ENCODE results near the gene TRIM42. TPM values are rescaled to one million over a fixed set of nuclear protein-coding genes. Genes with fewer than 3 reads are reported as not detected.

TRIM42 gene
- total and polyA plus RNA-seq, 2 donors (not counting 1 experiment from before 2014, with no cell fraction given): not detected

- ATAC-seq (ENCODE audit: low read depth): no peak
- Mint-ChIP-seq H3K4me1 (peaks cover 1% of the 10 kb centered on the region), H3K27me3 (peaks cover 5% of the 10 kb centered on the region), H3K27ac (no peak overlapping the region), H3K4me3 (no peak overlapping the region), H3K9me3 (ENCODE audit: insufficient read depth) (no peaks in the 10 kb centered on the region)
- Histone ChIP-seq H3K9me3 (ENCODE audit: control extremely low read depth in 1 of 3, control insufficient read depth in 2 of 3, insufficient read depth in 1 of 3, low read length in 2 of 3) (no peaks in the 10 kb centered on the region), H3K36me3 (replicated peaks in 1 of 2; ENCODE audit: control extremely low read depth in 1 of 2, control insufficient read depth in 1 of 2, extremely low read depth in 1 of 2, insufficient read depth in 2 of 2, low read length in 1 of 2) (no peaks in the 10 kb centered on the region), H3K4me2 (replicated peaks; ENCODE audit: low read depth, low read length, poor library complexity, severe bottlenecking) (no peak overlapping the region), H2AFZ (ENCODE audit: insufficient read depth, low read depth, low read length, poor library complexity, severe bottlenecking) (no peak overlapping the region), H3K27me3 (replicated peaks in 1 of 4; ENCODE audit: control extremely low read depth in 1 of 4, control insufficient read depth in 3 of 4, insufficient read depth in 4 of 4, low read length in 3 of 4) (no peaks in the 10 kb centered on the region), H3K4me1 (ENCODE audit: control insufficient read depth in 2 of 2, insufficient read depth in 2 of 2, low read length in 2 of 2) (no peaks in the 10 kb centered on the region), H3K4me3 (ENCODE audit: control extremely low read depth in 1 of 5, extremely low read depth in 1 of 5, insufficient read depth in 1 of 5, low read depth in 2 of 5, low read length in 4 of 5) (no peak overlapping the region), H4K20me1 (ENCODE audit: control insufficient read depth, insufficient read depth, low read length, poor library complexity, severe bottlenecking) (no peaks in the 10 kb centered on the region), H3K79me2 (ENCODE audit: control insufficient read depth, insufficient read depth, low read length) (no peaks in the 10 kb centered on the region), H3K9ac (ENCODE audit: low read length) (no peak overlapping the region), H3K27ac (ENCODE audit: low read length in 2 of 2) (no peak overlapping the region)
- DNase-seq: no peak
- no CpG with 5 or more reads among the region's 3 CpGs for WGBS (ENCODE audit: insufficient coverage)
- TF ChIP-seq EZH2 (IDR thresholded peaks at IDR 0.05; ENCODE audit: borderline replicate concordance, insufficient read depth, low read depth, low read length, poor library complexity, severe bottlenecking): no peak
- TF ChIP-seq, protein P1, sequence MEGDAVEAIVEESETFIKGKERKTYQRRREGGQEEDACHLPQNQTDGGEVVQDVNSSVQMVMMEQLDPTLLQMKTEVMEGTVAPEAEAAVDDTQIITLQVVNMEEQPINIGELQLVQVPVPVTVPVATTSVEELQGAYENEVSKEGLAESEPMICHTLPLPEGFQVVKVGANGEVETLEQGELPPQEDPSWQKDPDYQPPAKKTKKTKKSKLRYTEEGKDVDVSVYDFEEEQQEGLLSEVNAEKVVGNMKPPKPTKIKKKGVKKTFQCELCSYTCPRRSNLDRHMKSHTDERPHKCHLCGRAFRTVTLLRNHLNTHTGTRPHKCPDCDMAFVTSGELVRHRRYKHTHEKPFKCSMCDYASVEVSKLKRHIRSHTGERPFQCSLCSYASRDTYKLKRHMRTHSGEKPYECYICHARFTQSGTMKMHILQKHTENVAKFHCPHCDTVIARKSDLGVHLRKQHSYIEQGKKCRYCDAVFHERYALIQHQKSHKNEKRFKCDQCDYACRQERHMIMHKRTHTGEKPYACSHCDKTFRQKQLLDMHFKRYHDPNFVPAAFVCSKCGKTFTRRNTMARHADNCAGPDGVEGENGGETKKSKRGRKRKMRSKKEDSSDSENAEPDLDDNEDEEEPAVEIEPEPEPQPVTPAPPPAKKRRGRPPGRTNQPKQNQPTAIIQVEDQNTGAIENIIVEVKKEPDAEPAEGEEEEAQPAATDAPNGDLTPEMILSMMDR (IDR thresholded peaks at IDR 0.05): no peak
- POLR2A ChIA-PET: no interaction called here
- CTCF ChIA-PET: no interaction called here
- intact Hi-C loops (cut with micrococcal nuclease): no loop called here
These were observed 40.1 kb downstream of the TRIM42 start for GRCh38 chr3:140717921-140718320.

- Histone ChIP-seq H3K9me3 (ENCODE audit: control extremely low read depth in 1 of 3, control insufficient read depth in 2 of 3, insufficient read depth in 1 of 3, low read length in 2 of 3) (no peaks in the 10 kb centered on the region), H3K4me3 (ENCODE audit: control extremely low read depth in 1 of 5, extremely low read depth in 1 of 5, insufficient read depth in 1 of 5, low read depth in 2 of 5, low read length in 4 of 5) (no peak overlapping the region), H3K9ac (ENCODE audit: low read length) (no peak overlapping the region), H2AFZ (ENCODE audit: insufficient read depth, low read depth, low read length, poor library complexity, severe bottlenecking) (no peak overlapping the region), H3K27me3 (replicated peaks in 1 of 4; ENCODE audit: control extremely low read depth in 1 of 4, control insufficient read depth in 3 of 4, insufficient read depth in 4 of 4, low read length in 3 of 4) (no peaks in the 10 kb centered on the region), H3K4me2 (replicated peaks; ENCODE audit: low read depth, low read length, poor library complexity, severe bottlenecking) (no peak overlapping the region), H3K36me3 (replicated peaks in 1 of 2; ENCODE audit: control extremely low read depth in 1 of 2, control insufficient read depth in 1 of 2, extremely low read depth in 1 of 2, insufficient read depth in 2 of 2, low read length in 1 of 2) (no peaks in the 10 kb centered on the region), H3K27ac (ENCODE audit: low read length in 2 of 2) (no peak overlapping the region), H3K4me1 (ENCODE audit: control insufficient read depth in 2 of 2, insufficient read depth in 2 of 2, low read length in 2 of 2) (no peaks in the 10 kb centered on the region), H3K79me2 (ENCODE audit: control insufficient read depth, insufficient read depth, low read length) (no peaks in the 10 kb centered on the region), H4K20me1 (ENCODE audit: control insufficient read depth, insufficient read depth, low read length, poor library complexity, severe bottlenecking) (no peaks in the 10 kb centered on the region)
- H3K27me3 Mint-ChIP-seq: peaks cover 5% of the 10 kb centered on the region
- H3K4me3 Mint-ChIP-seq: no peak overlapping the region
- no peaks in the 10 kb centered on the region for H3K9me3 Mint-ChIP-seq (ENCODE audit: insufficient read depth)
- ChIA-PET CTCF (no interaction called here), POLR2A (no interaction called here)
- TF ChIP-seq, protein P1 (IDR thresholded peaks at IDR 0.05): no peak
- no peak for TF ChIP-seq EZH2 (IDR thresholded peaks at IDR 0.05; ENCODE audit: borderline replicate concordance, insufficient read depth, low read depth, low read length, poor library complexity, severe bottlenecking)
- DNase-seq (no peak), ATAC-seq (ENCODE audit: low read depth) (no peak)
- no peak overlapping the region for H3K27ac Mint-ChIP-seq
- intact Hi-C loops (cut with micrococcal nuclease): no loop called here
- 90% methylated on average over 4 of the region's 5 CpGs for WGBS (ENCODE audit: insufficient coverage)
- peaks cover 1% of the 10 kb centered on the region for H3K4me1 Mint-ChIP-seq
These were observed 42.2 kb downstream of the TRIM42 start for GRCh38 chr3:140719841-140720614.

All from B cell (primary cell).